Sigmoid colon (tissue), 7 donors: ENCODE data around the gene C1QTNF8. TPM values are rescaled to one million over a fixed set of nuclear protein-coding genes. Genes with fewer than 3 reads are reported as not detected.

Experiments used
- DNase-seq: peaks from one replicate; pipeline ENCODE4 v3.0.0-alpha.2; 2019
- H3K27ac ChIP-seq, 4 donors: fragments of 200-600 bp; sonication (generic); one replicate each; pipeline ENCODE4 v1.5.1; 2016 to 2019; ENCODE audit warnings: mild to moderate bottlenecking in 1 of 4
- H3K27me3 ChIP-seq, 3 donors: fragments of 200-600 bp; sonication (generic); one replicate each; pipeline ENCODE4 v1.5.1; 2019; ENCODE audit warnings: mild to moderate bottlenecking in 1 of 3
- H3K36me3 ChIP-seq, 4 donors: fragments of 200-600 bp; sonication (generic); one replicate each; pipeline ENCODE4 v1.5.1; 2016 to 2019
- H3K4me1 ChIP-seq, 4 donors: fragments of 200-600 bp; sonication (generic); one replicate each; pipeline ENCODE4 v1.5.1; 2017 to 2019
- H3K4me3 ChIP-seq, 4 donors: fragments of 200-600 bp; sonication (generic); one replicate each; pipeline ENCODE4 v1.5.1; 2017 to 2019; ENCODE audit warnings: mild to moderate bottlenecking in 2 of 4, moderate library complexity in 1 of 4
- H3K9me3 ChIP-seq, 4 donors: fragments of 200-600 bp in 3 of 4; sonication (generic) in 3 of 4; one replicate each; pipeline versions ENCODE4 v1.5.1 to v1.6.1; 2013 to 2019
- CTCF ChIP-seq, 4 experiments: fragments of 450-650 bp in 3 of 4; fragments of 200-600 bp in 1 of 4; IDR thresholded peaks; one replicate each; pipeline ENCODE4 v1.5.1; 2016 to 2019; ENCODE audit warnings: antibody characterized with exemption in 4 of 4, mild to moderate bottlenecking in 3 of 4, moderate library complexity in 2 of 4
- EP300 ChIP-seq, 4 donors: sonication (generic); formaldehyde crosslinking; IDR thresholded peaks; one replicate each; pipeline ENCODE4 v1.6.1; 2017; ENCODE audit warnings: antibody characterized with exemption in 4 of 4
- POLR2A ChIP-seq, 2 donors: fragments of 450-650 bp; IDR thresholded peaks; one replicate each; pipeline ENCODE4 v1.6.1; 2016; ENCODE audit warnings: antibody characterized with exemption in 2 of 2, mild to moderate bottlenecking in 2 of 2, moderate library complexity in 2 of 2
- POLR2AphosphoS5 ChIP-seq, 4 donors: sonication (generic); formaldehyde crosslinking; IDR thresholded peaks; one replicate each; pipeline ENCODE4 v1.6.1; 2017; ENCODE audit warnings: antibody characterized with exemption in 4 of 4
- WGBS, 2 donors: extraction: QIAGEN DNeasy Blood & Tissue Kit; methylation state at CpG; one replicate each; pipeline ENCODE4 v1.1.7; 2013; 5-methylcytosine and 5-hydroxymethylcytosine counted together
- intact Hi-C: fragments of 100-400 bp; cut with DNase I; formaldehyde crosslinking; loops from one replicate; pipeline ENCODE4 v1.15.1; 2023
- polyA plus RNA-seq, 3 donors: library from polyadenylated mRNA; stranded (reverse); fragments of 200-250 nt; gene quantifications; one replicate each; pipeline ENCODE4 v1.2.3, GENCODE V29; 2013
- total RNA-seq, 4 donors: library from RNA; depleted of rRNA; stranded (reverse); fragments of >200 nt; gene quantifications; one replicate each; pipeline ENCODE4 v1.1.0, GENCODE V29; 2016
- donor health status: healthy with polysubstance abuse.
- donor health status: Bipolar disorder and iron deficiency.
- donor health status: healthy.

The C1QTNF8 gene
- total and polyA plus RNA-seq, 7 donors, result not detected

GRCh38 chr16:1116693-1117077 is 20.6 kb upstream of the C1QTNF8 start:
- Histone ChIP-seq H3K36me3 (no peaks in the 10 kb centered on the region), H3K4me1 (no peaks in the 10 kb centered on the region), H3K4me3 (no peak overlapping the region), H3K9me3 (no peaks in the 10 kb centered on the region), H3K27ac (no peak overlapping the region), H3K27me3 (no peaks in the 10 kb centered on the region)
- WGBS, 2 donors, result 47 to 60% methylated on average over 16 of the region's 16 CpGs
- DNase-seq, result no peak
- TF ChIP-seq CTCF (IDR thresholded peaks at IDR 0.05) (no peak), EP300 (IDR thresholded peaks at IDR 0.05) (no peak), POLR2A (IDR thresholded peaks at IDR 0.05) (no peak), POLR2AphosphoS5 (IDR thresholded peaks at IDR 0.05) (no peak)
- intact Hi-C loops, result no loop called here

GRCh38 chr16:1113889-1114526 is 18.0 kb upstream of the C1QTNF8 start:
- Histone ChIP-seq H3K27me3 (no peaks in the 10 kb centered on the region), H3K36me3 (no peaks in the 10 kb centered on the region), H3K4me1 (peaks cover 0 to 6% (median 6%) of the 10 kb centered on the region in 4 donors), H3K27ac (no peak overlapping the region), H3K9me3 (no peaks in the 10 kb centered on the region), H3K4me3 (no peak overlapping the region)
- intact Hi-C loops, result no loop called here
- 81 to 85% methylated on average over 15 of the region's 15 CpGs for WGBS, 2 donors
- TF ChIP-seq CTCF (IDR thresholded peaks at IDR 0.05) (no peak), EP300 (IDR thresholded peaks at IDR 0.05) (no peak), POLR2AphosphoS5 (IDR thresholded peaks at IDR 0.05) (no peak)
- no peak for DNase-seq

GRCh38 chr16:1113489-1113888 is 17.4 kb upstream of the C1QTNF8 start:
- DNase-seq, result no peak
- Histone ChIP-seq H3K27me3 (peaks cover 0 to 4% (median 3%) of the 10 kb centered on the region in 3 donors), H3K4me3 (no peak overlapping the region), H3K9me3 (no peaks in the 10 kb centered on the region), H3K36me3 (no peaks in the 10 kb centered on the region), H3K27ac (no peak overlapping the region), H3K4me1 (peaks cover 0 to 11% (median 10%) of the 10 kb centered on the region in 4 donors)
- intact Hi-C loops, result no loop called here
- TF ChIP-seq CTCF (IDR thresholded peaks at IDR 0.05) (no peak), POLR2AphosphoS5 (IDR thresholded peaks at IDR 0.05) (no peak), EP300 (IDR thresholded peaks at IDR 0.05) (no peak), POLR2A (IDR thresholded peaks at IDR 0.05) (no peak)
- WGBS, 2 donors, result 67 to 71% methylated on average over 16 of the region's 16 CpGs

- Histone ChIP-seq H3K36me3 (no peaks in the 10 kb centered on the region), H3K4me1 (peaks cover 0 to 14% (median 13%) of the 10 kb centered on the region in 4 donors), H3K9me3 (no peaks in the 10 kb centered on the region), H3K27me3 (peaks cover 0 to 9% (median 4%) of the 10 kb centered on the region in 3 donors), H3K4me3 (no peak overlapping the region), H3K27ac (no peak overlapping the region)
- 50 to 66% methylated on average over 26 of the region's 26 CpGs for WGBS, 2 donors
- intact Hi-C loops, result no loop called here
- DNase-seq, result no peak
- no peak for TF ChIP-seq POLR2AphosphoS5 (IDR thresholded peaks at IDR 0.05)
- TF ChIP-seq EP300 (IDR thresholded peaks at IDR 0.05), result no peak
Observed at GRCh38 chr16:1112506-1113184, 16.6 kb upstream of the C1QTNF8 start.

GRCh38 chr16:1109648-1110047 is 13.6 kb upstream of the C1QTNF8 start:
- intact Hi-C loops, result loop anchor here (2.0 kb wide), 1 partner anchor 39 kb away; no protein-coding TSS in a partner anchor

More at GRCh38 chr16:1109648-1110047, 13.6 kb upstream of the C1QTNF8 start:
- no peaks in the 10 kb centered on the region for H3K36me3 ChIP-seq
- peaks cover 0 to 17% (median 13%) of the 10 kb centered on the region in 4 donors for H3K4me1 ChIP-seq
- TF ChIP-seq POLR2A (IDR thresholded peaks at IDR 0.05) (no peak), CTCF (IDR thresholded peaks at IDR 0.05) (no peak), EP300 (IDR thresholded peaks at IDR 0.05) (no peak), POLR2AphosphoS5 (IDR thresholded peaks at IDR 0.05) (no peak)
- H3K27me3 ChIP-seq, result peaks cover 0 to 21% (median 4%) of the 10 kb centered on the region in 3 donors
- no peak overlapping the region for H3K4me3 ChIP-seq
- H3K27ac ChIP-seq, result no peak overlapping the region
- WGBS, 2 donors, result 14 to 37% methylated on average over 19 of the region's 19 CpGs
- no peak for DNase-seq
- no peaks in the 10 kb centered on the region for H3K9me3 ChIP-seq
